A172 (cell line): ENCODE measurements around the gene LCE2B. TPM values are rescaled to one million over a fixed set of nuclear protein-coding genes. Genes with fewer than 3 reads are reported as not detected.

ENCODE experiments used
- DNase-seq: peaks from one replicate; pipeline ENCODE4 v3.0.0-alpha.2; 2015; ENCODE audit warnings: low spot score
- total RNA-seq: library from RNA; depleted of rRNA; stranded (reverse); fragments of >200 nt; shearing (Covaris generic); gene quantifications from 2 replicates; pipeline ENCODE4 v1.2.3, GENCODE V29; 2014; rRNA removed

Gene LCE2B
- total RNA-seq, 1 experiment from 2014 or later, result not detected

DNA sequence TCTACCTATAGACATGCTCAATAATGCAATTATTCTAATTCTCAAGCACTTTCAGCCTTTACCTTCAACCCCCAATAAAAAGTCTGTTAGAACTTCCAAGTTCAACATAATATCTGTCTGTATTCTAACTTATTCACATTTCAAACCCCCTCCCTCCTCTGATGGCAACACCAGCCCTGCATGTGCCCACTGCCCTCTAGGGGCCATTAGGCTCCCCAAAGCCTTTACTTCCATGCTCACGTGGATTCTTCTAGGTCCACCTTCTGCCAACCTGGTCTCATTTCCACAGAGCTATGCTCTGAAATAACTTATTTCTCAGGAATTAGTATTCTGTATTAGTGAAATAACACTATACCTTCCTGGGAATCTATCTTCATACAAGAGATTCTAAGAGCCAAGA is 49.7 kb downstream of the LCE2B start:
- DNase-seq, result no peak

Other genes starting within 250 kb of the LCE2B start
- gene LCE5A, start 175.3 kb upstream of the LCE2B start, total RNA-seq, result not detected in 2 replicates
- not detected in 2 replicates for gene CRCT1, start 171.6 kb upstream of the LCE2B start, total RNA-seq
- not detected in 2 replicates for gene LCE3E, start 119.3 kb upstream of the LCE2B start, total RNA-seq
- not detected in 2 replicates for gene LCE3D, start 105.6 kb upstream of the LCE2B start, total RNA-seq
- gene LCE3C, start 85.9 kb upstream of the LCE2B start, total RNA-seq, result not detected in 2 replicates
- not detected in 2 replicates for gene LCE3B, start 72.3 kb upstream of the LCE2B start, total RNA-seq
- not detected in 2 replicates for gene LCE3A, start 63.0 kb upstream of the LCE2B start, total RNA-seq
- gene LCE2D, start 22.7 kb upstream of the LCE2B start, total RNA-seq, result not detected in 2 replicates
- not detected in 2 replicates for gene LCE2C, start 10.8 kb upstream of the LCE2B start, total RNA-seq
- gene LCE2A, start 12.2 kb downstream of the LCE2B start, total RNA-seq, result not detected in 2 replicates
- not detected in 2 replicates for gene LCE4A, start 22.0 kb downstream of the LCE2B start, total RNA-seq
- gene KPRP, start 71.9 kb downstream of the LCE2B start, total RNA-seq, result not detected in 2 replicates
- not detected in 2 replicates for gene LCE1F, start 89.0 kb downstream of the LCE2B start, total RNA-seq
- gene LCE1E, start 100.1 kb downstream of the LCE2B start, total RNA-seq, result not detected in 2 replicates
- not detected in 2 replicates for gene LCE1D, start 110.6 kb downstream of the LCE2B start, total RNA-seq
- not detected in 2 replicates for gene LCE1C, start 120.5 kb downstream of the LCE2B start, total RNA-seq
- not detected in 2 replicates for gene LCE1B, start 125.8 kb downstream of the LCE2B start, total RNA-seq
- gene LCE1A, start 141.3 kb downstream of the LCE2B start, total RNA-seq, result not detected in 2 replicates
- gene LCE6A, start 156.7 kb downstream of the LCE2B start, total RNA-seq, result not detected in 2 replicates
- gene LCE7A, start 173.9 kb downstream of the LCE2B start, total RNA-seq, result not detected in 2 replicates
- gene SMCP, start 192.2 kb downstream of the LCE2B start, total RNA-seq, result not detected in 2 replicates
- not detected in 2 replicates for gene IVL, start 222.4 kb downstream of the LCE2B start, total RNA-seq